BLaER1 (cell line): ENCODE measurements around the gene TRIM14.
"Not testable (repeated sequence)": the region's sequence is repeated elsewhere in the genome, so short reads cannot be mapped to it uniquely, and the experiment has no call there.

ENCODE experiments used
- H3K27ac ChIP-seq: shearing (Covaris generic); formaldehyde crosslinking; 2 replicates; pipeline ENCODE4 v1.8.1; 2022
- H3K27me3 ChIP-seq: shearing (Covaris generic); formaldehyde crosslinking; 2 replicates; pipeline ENCODE4 v1.8.1; 2022
- H3K36me3 ChIP-seq: shearing (Covaris generic); formaldehyde crosslinking; 2 replicates; pipeline ENCODE4 v1.8.1; 2022
- H3K4me1 ChIP-seq: shearing (Covaris generic); formaldehyde crosslinking; 2 replicates; pipeline ENCODE4 v1.8.1; 2022
- H3K4me2 ChIP-seq: shearing (Covaris generic); formaldehyde crosslinking; 2 replicates; pipeline ENCODE4 v1.8.1; 2022
- H3K4me3 ChIP-seq: shearing (Covaris generic); formaldehyde crosslinking; 2 replicates; pipeline ENCODE4 v1.8.1; 2022
- H3K9ac ChIP-seq: shearing (Covaris generic); formaldehyde crosslinking; 2 replicates; pipeline ENCODE4 v1.8.1; 2022
- H3K9me3 ChIP-seq: shearing (Covaris generic); formaldehyde crosslinking; 2 replicates; pipeline ENCODE4 v1.8.1; 2022
- H4K20me1 ChIP-seq: shearing (Covaris generic); formaldehyde crosslinking; 2 replicates; pipeline ENCODE4 v1.8.1; 2022
- Cebpa-rat ChIP-seq: shearing (Covaris generic); IDR thresholded peaks from 2 replicates; pipeline ENCODE4 v1.8.1; 2022

TRIM14 gene

GRCh38 chr9:98021306-98022040 is 97.5 kb downstream of the TRIM14 start:
- H3K36me3 ChIP-seq, result peaks cover 56% of the 10 kb centered on the region
- H3K4me2 ChIP-seq, result no peak overlapping the region
- H3K4me3 ChIP-seq, result no peak overlapping the region
- no peak overlapping the region for H3K9ac ChIP-seq
- no peaks in the 10 kb centered on the region for H3K9me3 ChIP-seq
- no peaks in the 10 kb centered on the region for H3K4me1 ChIP-seq
- TF ChIP-seq Cebpa-rat, result no peak
- H3K27ac ChIP-seq, result no peak overlapping the region
- H3K27me3 ChIP-seq, result no peaks in the 10 kb centered on the region
- peaks cover 17% of the 10 kb centered on the region for H4K20me1 ChIP-seq

GRCh38 chr9:98020476-98021145 is 98.4 kb downstream of the TRIM14 start:
- H3K9me3 ChIP-seq, result no peaks in the 10 kb centered on the region
- H3K4me3 ChIP-seq, result no peak overlapping the region
- no peak overlapping the region for H3K4me2 ChIP-seq
- no peak overlapping the region for H3K9ac ChIP-seq
- H3K36me3 ChIP-seq, result peaks cover 65% of the 10 kb centered on the region
- H3K27ac ChIP-seq, result no peak overlapping the region
- H3K4me1 ChIP-seq, result no peaks in the 10 kb centered on the region
- peaks cover 25% of the 10 kb centered on the region for H4K20me1 ChIP-seq
- no peak for TF ChIP-seq Cebpa-rat
- H3K27me3 ChIP-seq, result no peaks in the 10 kb centered on the region

- H3K9me3 ChIP-seq, H3K4me2 ChIP-seq, H3K27ac ChIP-seq, H3K9ac ChIP-seq, H3K4me3 ChIP-seq, H3K4me1 ChIP-seq, H3K27me3 ChIP-seq: not testable (repeated sequence)
- peaks cover 25% of the 10 kb centered on the region for H4K20me1 ChIP-seq
- H3K36me3 ChIP-seq, result peaks cover 72% of the 10 kb centered on the region
Measured at GRCh38 chr9:98019869-98020268, 99.2 kb downstream of the TRIM14 start.
